ENCODE measurements around the gene NCK2. TPM values are rescaled to one million over a fixed set of nuclear protein-coding genes. Genes with fewer than 3 reads are reported as not detected.

Gene NCK2
- total and polyA plus RNA-seq, 12 donors = 18.5 to 45.1 (median 29.0) TPM

DNA sequence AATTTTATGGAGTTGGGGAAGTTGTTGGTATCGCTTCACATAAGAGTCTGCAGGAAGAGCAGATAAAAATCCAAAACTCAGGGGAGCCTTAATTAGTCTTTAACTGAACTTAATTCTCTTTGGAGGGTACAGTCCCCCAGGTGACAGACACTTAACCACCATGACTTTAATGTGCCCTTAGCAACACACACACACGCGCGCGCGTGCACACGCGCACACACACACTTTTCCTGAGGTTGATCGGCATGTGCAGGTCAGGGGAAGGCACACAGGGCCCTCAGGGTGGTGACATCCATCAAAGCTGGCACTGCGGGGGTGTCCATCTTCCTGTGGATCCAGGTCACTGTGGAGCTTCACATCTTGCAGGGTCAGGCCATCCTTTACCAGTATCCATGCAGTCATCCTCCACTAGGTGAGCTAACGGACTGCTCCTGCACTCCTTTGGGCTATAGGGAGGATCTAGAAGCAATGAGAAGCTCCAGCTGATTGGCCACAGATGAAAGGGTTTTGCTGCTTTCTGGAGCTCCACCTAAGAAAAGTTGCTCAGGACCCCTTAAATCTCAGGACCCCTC lies 21.9 kb upstream of the NCK2 start:
- 97 to 98% methylated on average over 11 of the region's 11 CpGs for WGBS, 2 donors
- H3K27me3 ChIP-seq = no peaks in the 10 kb centered on the region
- H3K9me3 ChIP-seq = peaks cover 0 to 12% (median 5%) of the 10 kb centered on the region in 11 donors
- no peaks in the 10 kb centered on the region for H3K36me3 ChIP-seq
- intact Hi-C loops (cut with DNase I) = no loop called here
- ATAC-seq (no peak), DNase-seq (no peak)
- TF ChIP-seq, protein P1, sequence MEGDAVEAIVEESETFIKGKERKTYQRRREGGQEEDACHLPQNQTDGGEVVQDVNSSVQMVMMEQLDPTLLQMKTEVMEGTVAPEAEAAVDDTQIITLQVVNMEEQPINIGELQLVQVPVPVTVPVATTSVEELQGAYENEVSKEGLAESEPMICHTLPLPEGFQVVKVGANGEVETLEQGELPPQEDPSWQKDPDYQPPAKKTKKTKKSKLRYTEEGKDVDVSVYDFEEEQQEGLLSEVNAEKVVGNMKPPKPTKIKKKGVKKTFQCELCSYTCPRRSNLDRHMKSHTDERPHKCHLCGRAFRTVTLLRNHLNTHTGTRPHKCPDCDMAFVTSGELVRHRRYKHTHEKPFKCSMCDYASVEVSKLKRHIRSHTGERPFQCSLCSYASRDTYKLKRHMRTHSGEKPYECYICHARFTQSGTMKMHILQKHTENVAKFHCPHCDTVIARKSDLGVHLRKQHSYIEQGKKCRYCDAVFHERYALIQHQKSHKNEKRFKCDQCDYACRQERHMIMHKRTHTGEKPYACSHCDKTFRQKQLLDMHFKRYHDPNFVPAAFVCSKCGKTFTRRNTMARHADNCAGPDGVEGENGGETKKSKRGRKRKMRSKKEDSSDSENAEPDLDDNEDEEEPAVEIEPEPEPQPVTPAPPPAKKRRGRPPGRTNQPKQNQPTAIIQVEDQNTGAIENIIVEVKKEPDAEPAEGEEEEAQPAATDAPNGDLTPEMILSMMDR (IDR thresholded peaks at IDR 0.05) = no peak
- H3K27ac ChIP-seq = no peak overlapping the region
- H3K4me3 ChIP-seq = no peak overlapping the region
- H3K4me1 ChIP-seq = no peaks in the 10 kb centered on the region

DNA sequence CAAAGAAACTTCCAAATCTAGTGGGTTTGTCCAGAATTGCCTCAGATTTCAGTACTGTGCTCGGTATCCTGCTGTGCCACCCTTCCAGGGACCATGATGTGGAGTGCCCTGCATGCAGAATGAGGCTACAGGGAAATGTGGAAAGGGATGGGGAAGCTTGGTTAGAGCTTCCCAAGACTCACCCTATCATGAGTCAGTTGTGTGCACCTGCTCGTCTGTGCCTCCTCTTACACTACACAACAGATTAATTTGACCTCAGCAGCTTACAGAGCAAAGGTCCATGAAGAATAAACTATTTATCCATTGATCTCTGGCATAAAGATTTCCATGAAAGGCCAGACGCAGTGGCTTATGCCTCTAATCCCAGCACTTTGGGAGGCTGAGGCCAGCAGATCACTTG lies 21.3 kb upstream of the NCK2 start:
- Histone ChIP-seq H3K9me3 (peaks cover 0 to 12% (median 5%) of the 10 kb centered on the region in 11 donors), H3K27me3 (no peaks in the 10 kb centered on the region), H3K4me1 (no peaks in the 10 kb centered on the region), H3K4me3 (no peak overlapping the region), H3K27ac (no peak overlapping the region), H3K36me3 (no peaks in the 10 kb centered on the region)
- DNase-seq (no peak), ATAC-seq (no peak)
- 64 to 100% methylated on average over 3 of the region's 3 CpGs for WGBS, 2 donors
- intact Hi-C loops (cut with DNase I) = no loop called here
- TF ChIP-seq, protein P1 (IDR thresholded peaks at IDR 0.05) = no peak

DNA sequence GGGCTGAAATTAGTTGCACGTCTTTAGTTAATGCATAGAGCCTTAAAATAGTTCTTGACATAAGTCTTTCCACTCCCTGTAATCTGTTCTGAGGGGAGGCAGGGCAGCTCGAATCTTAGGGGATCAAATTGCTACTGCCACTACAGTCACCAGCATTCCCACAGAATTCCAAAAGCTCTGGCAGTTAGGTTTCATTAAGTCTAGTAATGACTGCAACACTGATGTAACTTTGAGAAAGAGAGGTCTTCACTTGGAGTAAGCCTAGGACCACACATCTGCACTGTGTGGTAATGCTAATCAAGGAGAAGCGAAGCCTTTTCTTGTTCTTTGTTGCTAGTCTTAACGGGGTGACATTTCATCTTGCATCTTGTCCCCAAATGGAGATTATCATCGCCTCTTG lies 19.3 kb upstream of the NCK2 start:
- H3K9me3 ChIP-seq = peaks cover 0 to 21% (median 10%) of the 10 kb centered on the region in 11 donors
- no peaks in the 10 kb centered on the region for H3K36me3 ChIP-seq
- 53 to 68% methylated on average over 5 of the region's 5 CpGs for WGBS, 2 donors
- ATAC-seq (no peak), DNase-seq (no peak)
- H3K4me3 ChIP-seq = no peak overlapping the region
- TF ChIP-seq, protein P1 (IDR thresholded peaks at IDR 0.05) = no peak
- H3K4me1 ChIP-seq = peaks cover 0 to 4% (median 0%) of the 10 kb centered on the region in 9 donors
- no peak overlapping the region for H3K27ac ChIP-seq
- no peaks in the 10 kb centered on the region for H3K27me3 ChIP-seq
- intact Hi-C loops (cut with DNase I) = no loop called here

DNA sequence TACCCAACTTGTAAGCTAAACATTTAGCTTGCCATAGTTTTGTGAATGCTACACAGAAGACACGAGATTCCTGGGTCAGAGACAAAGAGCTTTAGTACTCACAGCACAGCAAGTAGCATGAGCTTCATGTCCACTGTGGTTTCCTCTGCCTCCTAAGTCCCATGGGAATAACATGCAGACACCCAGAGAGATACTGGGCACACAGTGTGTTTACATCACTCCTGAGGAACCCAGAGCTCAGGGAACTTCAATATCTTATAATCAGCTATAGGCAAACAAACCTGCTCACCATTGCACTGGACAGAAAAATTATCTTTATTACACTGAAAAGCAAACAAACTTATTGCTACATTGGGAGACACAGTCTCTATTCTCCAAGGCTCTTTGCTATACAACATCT lies 14.5 kb upstream of the NCK2 start:
- TF ChIP-seq, protein P1 (IDR thresholded peaks at IDR 0.05) = no peak
- intact Hi-C loops (cut with DNase I) = loop anchor here in 1 of 10 donors (10.0 kb wide), 1 partner anchor 155 kb away; no protein-coding TSS in a partner anchor
- Histone ChIP-seq H3K4me1 (peaks cover 3 to 39% (median 33%) of the 10 kb centered on the region in 9 donors), H3K9me3 (peaks cover 0 to 24% (median 10%) of the 10 kb centered on the region in 11 donors), H3K27me3 (no peaks in the 10 kb centered on the region), H3K36me3 (no peaks in the 10 kb centered on the region), H3K27ac (no peak overlapping the region), H3K4me3 (no peak overlapping the region)
- ATAC-seq (no peak), DNase-seq (no peak)
- 93 to 97% methylated on average over 1 of the region's 1 CpG for WGBS, 2 donors

Measured in heart right ventricle (tissue), 16 donors.